GM12891 (cell line): Measurements from ENCODE around the gene CSMD2.

Experiments used
- DNase-seq: peaks from one replicate; pipeline ENCODE4 v3.0.0; 2011; ENCODE audit warnings: low spot score; ENCODE audit not compliant: insufficient read length
- FAIRE-seq: peaks from 2 replicates; lab custom pipeline; 2011; peaks lifted over from hg19 to GRCh38; lab: Jason Lieb, UNC
- PAX5 ChIP-seq: IDR thresholded peaks from 2 replicates; pipeline ENCODE4 v1.6.1; 2011; ENCODE audit warnings: low read length, moderate library complexity, mild to moderate bottlenecking; ENCODE audit not compliant: insufficient read depth, severe bottlenecking
- POLR2A ChIP-seq: IDR thresholded peaks from 2 replicates; pipeline ENCODE4 v1.6.1; 2011; ENCODE audit warnings: low read depth, low read length, control low read depth
- POLR2AphosphoS5 ChIP-seq: IDR thresholded peaks from 2 replicates; pipeline ENCODE4 v1.6.1; 2011; ENCODE audit warnings: low read depth, low read length, control low read depth
- POU2F2 ChIP-seq: IDR thresholded peaks from 2 replicates; pipeline ENCODE4 v1.6.1; 2011; ENCODE audit warnings: low read depth, mild to moderate bottlenecking, control low read depth, low read length, moderate library complexity
- SPI1 ChIP-seq: IDR thresholded peaks from 2 replicates; pipeline ENCODE4 v1.6.1; 2011; ENCODE audit warnings: low read depth, low read length, control low read depth
- TAF1 ChIP-seq: IDR thresholded peaks from 2 replicates; pipeline ENCODE4 v1.6.1; 2011; ENCODE audit warnings: low read depth, low read length, control low read depth

The CSMD2 gene

DNA sequence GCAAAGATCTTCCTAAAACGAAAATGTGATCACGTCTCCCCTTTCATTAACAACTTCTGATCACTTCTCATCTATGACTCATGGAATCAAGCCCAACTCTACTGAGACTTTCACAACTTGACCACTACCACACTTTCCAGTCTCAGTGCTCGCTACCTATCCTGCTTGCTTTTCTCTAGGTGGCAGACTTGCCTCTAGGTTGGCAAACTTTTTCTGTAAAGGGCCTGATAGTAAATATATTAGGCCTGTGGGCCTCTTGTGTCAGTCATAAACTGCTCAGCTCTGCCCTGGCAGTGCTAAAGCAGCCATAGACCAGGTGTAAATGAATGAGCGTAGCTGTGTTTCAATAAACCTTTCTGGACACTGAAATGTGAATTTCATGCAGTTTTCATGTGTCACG is 322.7 kb downstream of the CSMD2 start:
- FAIRE-seq, result no peak
- TF ChIP-seq TAF1 (no peak), SPI1 (no peak), POLR2A (no peak), POLR2AphosphoS5 (no peak), POU2F2 (no peak), PAX5 (no peak)

DNA sequence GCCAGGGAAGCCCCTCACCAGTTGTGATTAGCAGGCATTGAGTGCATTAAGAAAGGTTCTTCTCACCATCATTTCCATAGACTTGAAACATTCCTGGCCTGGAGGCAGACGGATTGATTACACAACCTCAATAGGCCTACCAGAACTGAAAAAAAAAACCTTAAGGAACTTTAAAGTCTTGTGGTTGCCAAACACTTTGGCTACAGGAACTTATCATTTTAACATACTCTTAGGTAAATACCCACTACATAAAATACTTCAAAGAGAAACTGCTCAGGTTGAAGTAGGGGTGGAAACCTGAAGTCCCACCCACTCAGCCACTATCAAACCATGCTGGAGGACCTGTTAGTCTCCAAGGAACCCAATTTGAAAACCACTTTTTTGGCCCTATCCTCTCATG is 323.5 kb downstream of the CSMD2 start:
- TF ChIP-seq TAF1 (no peak), POLR2AphosphoS5 (no peak), POLR2A (no peak), SPI1 (no peak), POU2F2 (no peak), PAX5 (no peak)
- no peak for DNase-seq
- FAIRE-seq, result no peak

More for the DNA sequence above, 322.7 kb downstream of the CSMD2 start:
- DNase-seq, result no peak

GRCh38 chr1:33837635-33838034 is 327.4 kb downstream of the CSMD2 start:
- FAIRE-seq (no peak), DNase-seq (no peak)
- TF ChIP-seq POLR2AphosphoS5 (no peak), POU2F2 (no peak), TAF1 (no peak), PAX5 (no peak), SPI1 (no peak), POLR2A (no peak)

GRCh38 chr1:33836911-33837310 is 328.1 kb downstream of the CSMD2 start:
- FAIRE-seq, result no peak
- TF ChIP-seq POLR2AphosphoS5, result no peak
- TF ChIP-seq POU2F2, result no peak
- TF ChIP-seq SPI1, result no peak
- TF ChIP-seq PAX5, result no peak
- no peak for TF ChIP-seq POLR2A
- no peak for TF ChIP-seq TAF1
- no peak for DNase-seq

GRCh38 chr1:33828654-33829053 is 336.4 kb downstream of the CSMD2 start:
- TF ChIP-seq TAF1 (no peak), POU2F2 (no peak), POLR2A (no peak), POLR2AphosphoS5 (no peak), PAX5 (no peak), SPI1 (no peak)
- FAIRE-seq (no peak), DNase-seq (no peak)

DNA sequence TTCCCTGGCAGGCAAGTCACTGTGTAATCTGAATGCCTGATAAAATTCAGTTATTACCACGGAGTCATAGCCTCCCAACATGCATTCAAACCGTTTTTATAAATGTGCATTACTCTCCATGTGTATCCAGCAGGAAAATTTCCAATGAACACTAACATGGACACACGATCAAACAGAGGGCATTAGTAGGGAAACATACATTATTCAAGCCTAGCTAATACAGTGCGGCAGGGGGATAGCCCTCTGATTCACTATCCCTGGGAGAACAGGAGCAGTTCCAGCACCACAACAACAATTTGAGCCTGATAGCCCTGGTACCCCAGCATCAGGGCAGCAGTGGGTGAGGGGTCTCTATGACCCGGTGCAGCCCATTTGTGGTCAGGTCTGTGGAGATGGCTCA is 337.0 kb downstream of the CSMD2 start:
- DNase-seq (no peak), FAIRE-seq (no peak)
- TF ChIP-seq PAX5, result no peak
- no peak for TF ChIP-seq SPI1
- TF ChIP-seq POLR2AphosphoS5, result no peak
- TF ChIP-seq TAF1, result no peak
- no peak for TF ChIP-seq POU2F2
- TF ChIP-seq POLR2A, result no peak

- DNase-seq (no peak), FAIRE-seq (no peak)
- TF ChIP-seq TAF1 (no peak), POLR2AphosphoS5 (no peak), POU2F2 (no peak), SPI1 (no peak), POLR2A (no peak), PAX5 (no peak)
These were observed 338.3 kb downstream of the CSMD2 start for GRCh38 chr1:33826711-33827110.

- no peak for FAIRE-seq
- DNase-seq, result no peak
- TF ChIP-seq POLR2A (no peak), POU2F2 (no peak), TAF1 (no peak), POLR2AphosphoS5 (no peak), PAX5 (no peak), SPI1 (no peak)
These were observed 338.7 kb downstream of the CSMD2 start for GRCh38 chr1:33826311-33826710.

DNA sequence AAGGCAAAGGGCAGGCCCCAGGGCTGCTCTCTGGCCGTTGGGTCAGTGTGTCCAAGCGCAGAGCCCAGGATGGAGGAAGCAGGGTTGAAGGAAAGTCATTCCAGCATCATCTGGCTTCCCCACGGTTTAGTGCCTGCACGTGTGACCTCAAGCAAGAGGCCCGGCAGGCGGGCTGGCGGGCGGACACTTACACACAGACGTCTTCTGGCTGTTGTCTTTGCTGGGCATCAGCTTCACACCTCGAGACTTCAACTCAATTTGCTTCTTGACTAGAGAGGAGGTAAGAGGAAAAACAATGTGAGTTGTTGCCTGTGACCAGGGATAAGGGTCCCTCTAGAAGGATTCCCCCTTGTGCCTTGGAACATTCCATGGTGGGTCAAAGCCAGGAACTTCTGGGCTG is 339.5 kb downstream of the CSMD2 start:
- FAIRE-seq (no peak), DNase-seq (no peak)
- no peak for TF ChIP-seq POLR2A
- TF ChIP-seq POLR2AphosphoS5, result no peak
- TF ChIP-seq TAF1, result no peak
- TF ChIP-seq POU2F2, result no peak
- TF ChIP-seq PAX5, result no peak
- TF ChIP-seq SPI1, result no peak

- TF ChIP-seq PAX5 (no peak), POLR2AphosphoS5 (no peak), SPI1 (no peak), POU2F2 (no peak), POLR2A (no peak), TAF1 (no peak)
- FAIRE-seq, result no peak
These were observed 340.1 kb downstream of the CSMD2 start for GRCh38 chr1:33824971-33825370.

More at GRCh38 chr1:33824971-33825370, 340.1 kb downstream of the CSMD2 start:
- no peak for DNase-seq
